Measurements from ENCODE around the gene ASTN2.

GRCh38 chr9:116465576-116466270 is 949.1 kb downstream of the ASTN2 start:
- TF ChIP-seq CTCF (IDR thresholded peaks at IDR 0.05 in 8 of 11, conservative IDR thresholded peaks at IDR 0.05 in 3 of 11) (no peak), POLR2A (IDR thresholded peaks at IDR 0.05) (no peak), POLR2AphosphoS5 (IDR thresholded peaks at IDR 0.05) (no peak)

All from spleen (tissue), 7 donors.